ENCODE data around the gene RHBDD3.

GRCh38 chr22:29307596-29308147 lies 39.9 kb upstream of the RHBDD3 start:
- no peak for TF ChIP-seq POLR2A (IDR thresholded peaks at IDR 0.05)
- TF ChIP-seq, protein P1, sequence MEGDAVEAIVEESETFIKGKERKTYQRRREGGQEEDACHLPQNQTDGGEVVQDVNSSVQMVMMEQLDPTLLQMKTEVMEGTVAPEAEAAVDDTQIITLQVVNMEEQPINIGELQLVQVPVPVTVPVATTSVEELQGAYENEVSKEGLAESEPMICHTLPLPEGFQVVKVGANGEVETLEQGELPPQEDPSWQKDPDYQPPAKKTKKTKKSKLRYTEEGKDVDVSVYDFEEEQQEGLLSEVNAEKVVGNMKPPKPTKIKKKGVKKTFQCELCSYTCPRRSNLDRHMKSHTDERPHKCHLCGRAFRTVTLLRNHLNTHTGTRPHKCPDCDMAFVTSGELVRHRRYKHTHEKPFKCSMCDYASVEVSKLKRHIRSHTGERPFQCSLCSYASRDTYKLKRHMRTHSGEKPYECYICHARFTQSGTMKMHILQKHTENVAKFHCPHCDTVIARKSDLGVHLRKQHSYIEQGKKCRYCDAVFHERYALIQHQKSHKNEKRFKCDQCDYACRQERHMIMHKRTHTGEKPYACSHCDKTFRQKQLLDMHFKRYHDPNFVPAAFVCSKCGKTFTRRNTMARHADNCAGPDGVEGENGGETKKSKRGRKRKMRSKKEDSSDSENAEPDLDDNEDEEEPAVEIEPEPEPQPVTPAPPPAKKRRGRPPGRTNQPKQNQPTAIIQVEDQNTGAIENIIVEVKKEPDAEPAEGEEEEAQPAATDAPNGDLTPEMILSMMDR (IDR thresholded peaks at IDR 0.05), result no peak
